ENCODE measurements around the gene GNG13.

DNA sequence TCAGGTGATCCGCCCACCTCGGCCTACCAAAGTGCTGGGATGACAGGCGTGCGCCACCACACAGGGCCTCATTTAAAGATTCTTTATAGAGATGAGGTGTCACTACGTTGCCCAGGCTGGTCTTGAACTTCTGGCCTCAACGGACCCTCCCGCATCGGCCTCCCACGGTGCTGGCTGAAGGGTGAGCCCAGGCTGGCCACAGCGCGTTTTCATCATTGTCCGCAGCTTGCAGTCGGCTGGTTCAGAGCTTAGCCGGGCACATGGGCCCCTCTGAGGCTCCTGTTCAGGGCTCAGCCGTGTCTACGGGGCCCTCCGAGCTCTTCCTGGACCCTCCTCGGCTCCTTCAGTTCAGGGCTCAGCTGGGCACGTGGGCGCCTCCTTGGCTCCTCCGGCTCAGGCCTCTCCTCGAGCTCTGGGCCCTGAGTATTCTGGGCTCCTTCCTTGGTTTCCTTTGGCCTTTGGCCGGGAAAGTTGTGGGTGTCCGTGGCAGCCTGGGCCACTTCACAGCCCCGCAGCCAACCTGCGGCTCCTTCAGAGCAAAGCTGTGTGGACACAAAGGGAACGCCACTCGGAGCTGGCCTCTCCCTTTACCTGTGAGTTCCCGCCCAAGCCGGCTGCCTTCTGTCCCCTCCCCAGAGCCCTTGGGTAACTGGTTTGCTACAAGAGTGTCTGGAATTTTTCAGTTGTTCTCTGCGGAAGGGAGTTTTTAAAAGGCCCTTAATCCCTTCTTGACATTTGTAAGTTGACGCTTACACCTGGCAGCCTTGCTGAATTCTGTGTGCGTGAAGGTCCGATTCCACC is 41.2 kb downstream of the GNG13 start:
- TF ChIP-seq CTCF (IDR thresholded peaks at IDR 0.05) (no peak), POLR2A (IDR thresholded peaks at IDR 0.05) (no peak)

Measured in heart left ventricle (tissue), 13 donors.